ENCODE measurements around the gene RBFA. TPM values are rescaled to one million over a fixed set of nuclear protein-coding genes. Genes with fewer than 3 reads are reported as not detected.
A peak's percentile ranks its signal among the peaks of the same experiment; 100 is the strongest.

RBFA gene
- total and polyA plus RNA-seq, 2 of the 13 experiments (the other 11 are each of a cell fraction or from before 2014, with no cell fraction given) = 29.7 to 42.4 TPM

DNA sequence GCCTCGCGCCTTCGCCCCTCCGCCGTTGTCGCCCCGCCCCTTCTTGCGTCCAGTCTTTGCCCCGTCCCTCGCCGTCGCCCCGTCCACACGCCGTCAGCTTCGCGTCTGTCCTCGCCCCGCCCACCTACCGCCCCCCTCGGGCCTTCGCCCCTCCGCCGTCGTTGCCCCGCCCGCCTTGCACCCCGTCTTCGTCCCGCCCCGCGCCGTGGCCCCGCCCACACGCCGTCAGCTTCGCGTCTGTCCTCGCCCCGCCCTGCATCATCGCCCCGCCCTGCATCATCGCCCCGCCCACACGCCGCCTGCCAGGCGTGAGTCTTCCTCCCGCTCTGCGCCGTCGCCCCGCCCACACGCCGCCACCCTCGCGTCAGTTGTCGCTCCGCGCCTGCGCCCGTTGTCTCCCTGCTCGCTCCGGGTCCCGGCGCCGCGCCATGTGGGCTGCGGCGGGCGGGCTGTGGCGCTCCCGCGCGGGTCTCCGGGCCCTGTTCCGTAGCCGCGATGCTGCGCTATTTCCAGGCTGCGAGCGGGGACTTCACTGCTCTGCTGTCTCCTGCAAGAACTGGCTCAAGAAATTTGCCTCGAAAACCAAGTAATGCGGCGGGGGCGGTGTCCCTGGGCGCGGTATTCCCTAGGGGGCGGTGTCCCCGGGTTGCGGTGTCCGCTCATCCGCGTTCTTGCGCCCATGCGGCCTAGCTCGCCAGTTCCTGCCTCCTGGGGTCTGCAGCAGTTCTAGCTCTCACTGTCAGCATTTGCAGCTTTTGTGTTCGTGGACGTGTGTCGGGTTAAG is at the start of gene RBFA (continued):
- TF ChIP-seq KDM3A (CRISPR knock-in tag; IDR thresholded peaks at IDR 0.05; ENCODE audit: low read depth) (no peak), HMGXB4 (CRISPR knock-in tag; IDR thresholded peaks at IDR 0.05; ENCODE audit: borderline replicate concordance in 1 of 2, low read depth in 1 of 2) (peak; percentile 91 to 96), IKZF1 (IDR thresholded peaks at IDR 0.05) (no peak), NFE2 (CRISPR knock-in tag; IDR thresholded peaks at IDR 0.05) (no peak), IRF2 (CRISPR knock-in tag; IDR thresholded peaks at IDR 0.05) (0 out of 2 replicates have a peak, but pooled peaks have one; percentile 57), ADNP (CRISPR knock-in tag; IDR thresholded peaks at IDR 0.05) (no peak), TEF (CRISPR knock-in tag; IDR thresholded peaks at IDR 0.05) (0 out of 2 replicates have a peak, but pooled peaks have one; percentile 22), PAF1 (CRISPR knock-in tag; IDR thresholded peaks at IDR 0.05) (no peak), SOX5 (CRISPR knock-in tag; IDR thresholded peaks at IDR 0.05; ENCODE audit: borderline replicate concordance) (no peak; the same call in 1 of the 2 replicates), KLF12 (CRISPR knock-in tag; IDR thresholded peaks at IDR 0.05; ENCODE audit: borderline replicate concordance) (peak; percentile 79; the same call in 1 of the 2 replicates), NCOA1 (CRISPR knock-in tag; IDR thresholded peaks at IDR 0.05) (no peak), ZNF672 (CRISPR knock-in tag; IDR thresholded peaks at IDR 0.05) (no peak), ZSCAN21 (CRISPR knock-in tag; IDR thresholded peaks at IDR 0.05; ENCODE audit: borderline replicate concordance) (0 out of 2 replicates have a peak, but pooled peaks have one; percentile 54), ZNF383 (CRISPR knock-in tag; IDR thresholded peaks at IDR 0.05; ENCODE audit: borderline replicate concordance) (0 out of 2 replicates have a peak, but pooled peaks have one; percentile 72), ZNF557 (CRISPR knock-in tag; IDR thresholded peaks at IDR 0.05) (no peak), ZNF772 (CRISPR knock-in tag; IDR thresholded peaks at IDR 0.05) (no peak), RAD21 (CRISPR knock-in tag; IDR thresholded peaks at IDR 0.05) (peak; percentile 76; the same call in 1 of the 2 replicates)
- TF ChIP-seq, protein P1, sequence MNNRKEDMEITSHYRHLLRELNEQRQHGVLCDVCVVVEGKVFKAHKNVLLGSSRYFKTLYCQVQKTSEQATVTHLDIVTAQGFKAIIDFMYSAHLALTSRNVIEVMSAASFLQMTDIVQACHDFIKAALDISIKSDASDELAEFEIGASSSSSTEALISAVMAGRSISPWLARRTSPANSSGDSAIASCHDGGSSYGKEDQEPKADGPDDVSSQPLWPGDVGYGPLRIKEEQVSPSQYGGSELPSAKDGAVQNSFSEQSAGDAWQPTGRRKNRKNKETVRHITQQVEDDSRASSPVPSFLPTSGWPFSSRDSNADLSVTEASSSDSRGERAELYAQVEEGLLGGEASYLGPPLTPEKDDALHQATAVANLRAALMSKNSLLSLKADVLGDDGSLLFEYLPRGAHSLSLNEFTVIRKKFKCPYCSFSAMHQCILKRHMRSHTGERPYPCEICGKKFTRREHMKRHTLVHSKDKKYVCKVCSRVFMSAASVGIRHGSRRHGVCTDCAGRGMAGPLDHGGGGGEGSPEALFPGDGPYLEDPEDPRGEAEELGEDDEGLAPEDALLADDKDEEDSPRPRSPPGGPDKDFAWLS (CRISPR knock-in tag; IDR thresholded peaks at IDR 0.05; ENCODE audit: borderline replicate concordance) = peak; percentile 68; the same call in 1 of the 2 replicates

All from HepG2 (cell line).